HEK293 (cell line): ENCODE results near the gene TMEM263.

Source experiments
- TF ChIP-seq, protein P1 (sequence below): fragments of 450-650 bp; formaldehyde crosslinking; IDR thresholded peaks from 2 replicates; pipeline ENCODE4 v1.5.1; 2016; ENCODE audit warnings: missing biosample characterization, missing genetic modification characterization
- TF ChIP-seq, protein P2 (sequence below): fragments of 450-650 bp; IDR thresholded peaks from 2 replicates; pipeline ENCODE4 v1.5.1; 2018; ENCODE audit warnings: missing biosample characterization, missing genetic modification characterization

DNA sequence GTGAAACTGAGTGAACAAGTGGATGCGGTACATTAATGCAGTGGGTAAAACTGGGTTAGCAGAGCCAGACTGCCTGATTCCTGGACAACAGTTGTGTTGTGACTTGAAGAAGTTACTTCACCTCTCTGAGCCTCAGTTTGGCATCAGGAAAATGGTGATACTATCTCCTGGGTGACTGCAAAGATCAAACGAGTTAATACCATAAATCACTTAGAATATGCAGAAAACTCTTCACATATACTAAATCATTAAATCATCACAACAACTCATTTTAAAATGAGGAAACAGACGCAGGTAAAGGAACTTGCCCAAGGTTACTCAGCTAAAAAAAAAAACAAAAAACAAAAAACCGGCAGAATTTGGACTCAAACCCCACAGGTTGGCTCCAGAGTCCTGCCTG, 30.4 kb downstream of the TMEM263 start:
- TF ChIP-seq, protein P1, sequence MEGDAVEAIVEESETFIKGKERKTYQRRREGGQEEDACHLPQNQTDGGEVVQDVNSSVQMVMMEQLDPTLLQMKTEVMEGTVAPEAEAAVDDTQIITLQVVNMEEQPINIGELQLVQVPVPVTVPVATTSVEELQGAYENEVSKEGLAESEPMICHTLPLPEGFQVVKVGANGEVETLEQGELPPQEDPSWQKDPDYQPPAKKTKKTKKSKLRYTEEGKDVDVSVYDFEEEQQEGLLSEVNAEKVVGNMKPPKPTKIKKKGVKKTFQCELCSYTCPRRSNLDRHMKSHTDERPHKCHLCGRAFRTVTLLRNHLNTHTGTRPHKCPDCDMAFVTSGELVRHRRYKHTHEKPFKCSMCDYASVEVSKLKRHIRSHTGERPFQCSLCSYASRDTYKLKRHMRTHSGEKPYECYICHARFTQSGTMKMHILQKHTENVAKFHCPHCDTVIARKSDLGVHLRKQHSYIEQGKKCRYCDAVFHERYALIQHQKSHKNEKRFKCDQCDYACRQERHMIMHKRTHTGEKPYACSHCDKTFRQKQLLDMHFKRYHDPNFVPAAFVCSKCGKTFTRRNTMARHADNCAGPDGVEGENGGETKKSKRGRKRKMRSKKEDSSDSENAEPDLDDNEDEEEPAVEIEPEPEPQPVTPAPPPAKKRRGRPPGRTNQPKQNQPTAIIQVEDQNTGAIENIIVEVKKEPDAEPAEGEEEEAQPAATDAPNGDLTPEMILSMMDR = no peak
- TF ChIP-seq, protein P2, sequence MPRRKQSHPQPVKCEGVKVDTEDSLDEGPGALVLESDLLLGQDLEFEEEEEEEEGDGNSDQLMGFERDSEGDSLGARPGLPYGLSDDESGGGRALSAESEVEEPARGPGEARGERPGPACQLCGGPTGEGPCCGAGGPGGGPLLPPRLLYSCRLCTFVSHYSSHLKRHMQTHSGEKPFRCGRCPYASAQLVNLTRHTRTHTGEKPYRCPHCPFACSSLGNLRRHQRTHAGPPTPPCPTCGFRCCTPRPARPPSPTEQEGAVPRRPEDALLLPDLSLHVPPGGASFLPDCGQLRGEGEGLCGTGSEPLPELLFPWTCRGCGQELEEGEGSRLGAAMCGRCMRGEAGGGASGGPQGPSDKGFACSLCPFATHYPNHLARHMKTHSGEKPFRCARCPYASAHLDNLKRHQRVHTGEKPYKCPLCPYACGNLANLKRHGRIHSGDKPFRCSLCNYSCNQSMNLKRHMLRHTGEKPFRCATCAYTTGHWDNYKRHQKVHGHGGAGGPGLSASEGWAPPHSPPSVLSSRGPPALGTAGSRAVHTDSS (tag by site-specific recombination) = no peak
